HepG2 (cell line): Measurements from ENCODE around the gene ADGRF4. TPM values are rescaled to one million over a fixed set of nuclear protein-coding genes. Genes with fewer than 3 reads are reported as not detected.

Experiments used
- ATAC-seq: fragments of 200-7000 bp; cut with Tn5 transposase; 3 replicates; pipeline ENCODE4 v1.9.1; 2020; ENCODE audit warnings: mild to moderate bottlenecking, moderate library complexity
- BruUV-seq: library from RNA; stranded (reverse); fragments of 400-500 nt; replicated peaks from 2 replicates; lab custom pipeline; 2021; lab: Mats Ljungman, UMichigan
- CTCF ChIA-PET: fragments of 300-600 bp; formaldehyde crosslinking; extraction: SDS; loops from one replicate; lab custom pipeline; 2021; ENCODE audit warnings: low total read pairs, inconsistent platforms, low intra/inter-chr PET ratio; lab: Yijun Ruan, JAX
- POLR2A ChIA-PET: fragments of 350-600 bp; sonication (Branson Sonifier 250); formaldehyde crosslinking; loops from one replicate; lab custom pipeline; 2020; ENCODE audit warnings: antibody characterized with exemption, inconsistent platforms; lab: Yijun Ruan, JAX
- DNase-seq: peaks from one replicate; pipeline ENCODE4 v3.0.0-alpha.2; 2015; ENCODE audit warnings: low spot score
- FAIRE-seq: peaks from 3 replicates; lab custom pipeline; 2011; peaks lifted over from hg19 to GRCh38; lab: Jason Lieb, UNC
- H2AFZ ChIP-seq: one replicate; pipeline ENCODE4 v1.6.1; 2011; ENCODE audit warnings: low read length, inconsistent platforms
- H3K27ac ChIP-seq: fragments of 300-600 bp; 3 replicates; pipeline ENCODE4 v1.8.0; 2011; ENCODE audit warnings: mixed run types, mild to moderate bottlenecking, mixed read lengths, low read length, inconsistent platforms; ENCODE audit not compliant: insufficient read depth; ENCODE audit errors: extremely low read length
- H3K27me3 ChIP-seq, 2 experiments: fragments of 200-600 bp in 1 of 2; 2 replicates in 1 of 2; 3 replicates in 1 of 2; pipeline versions ENCODE4 v1.6.0 to v1.8.0; 2011; ENCODE audit warnings: low read length in 2 of 2, mild to moderate bottlenecking in 2 of 2, moderate library complexity in 2 of 2, inconsistent platforms in 1 of 2; ENCODE audit not compliant: insufficient read depth in 2 of 2, control insufficient read depth in 1 of 2
- H3K36me3 ChIP-seq, 2 experiments: fragments of 200-600 bp in 1 of 2; replicated peaks in 1 of 2; 2 replicates in 1 of 2; 3 replicates in 1 of 2; pipeline versions ENCODE4 v1.5.1 to v1.8.0; 2011; ENCODE audit warnings: low read length in 2 of 2, inconsistent platforms in 1 of 2; ENCODE audit not compliant: insufficient read depth in 2 of 2, control insufficient read depth in 1 of 2
- H3K4me1 ChIP-seq: 2 replicates; pipeline ENCODE4 v1.5.1; 2012; ENCODE audit warnings: low read length, inconsistent platforms; ENCODE audit not compliant: insufficient read depth
- H3K4me2 ChIP-seq: 2 replicates; pipeline ENCODE4 v1.6.0; 2011; ENCODE audit warnings: low read depth, low read length, inconsistent platforms
- H3K4me3 ChIP-seq, 3 experiments: fragments of 200-600 bp in 1 of 3; sonication (generic), shearing (Covaris generic) in 1 of 3; replicated peaks in 1 of 3; 2 replicates each; pipeline ENCODE4 v1.5.1; 2011 to 2016; ENCODE audit warnings: low read length in 3 of 3, inconsistent platforms in 2 of 3, low read depth in 2 of 3, mild to moderate bottlenecking in 2 of 3, control low read depth in 1 of 3, mixed read lengths in 1 of 3; ENCODE audit not compliant: insufficient read depth in 1 of 3
- H3K79me2 ChIP-seq: one replicate; pipeline ENCODE4 v1.6.1; 2011; ENCODE audit warnings: low read length, inconsistent platforms; ENCODE audit not compliant: insufficient read depth
- H3K9ac ChIP-seq: 2 replicates; pipeline ENCODE4 v1.6.0; 2011; ENCODE audit warnings: mild to moderate bottlenecking, low read depth, low read length, inconsistent platforms; ENCODE audit not compliant: insufficient read depth
- H3K9me3 ChIP-seq: 2 replicates; pipeline ENCODE4 v1.5.1; 2012; ENCODE audit warnings: mild to moderate bottlenecking, low read length
- H4K20me1 ChIP-seq: 2 replicates; pipeline ENCODE4 v1.6.0; 2011; ENCODE audit warnings: inconsistent platforms, mild to moderate bottlenecking, low read length, moderate library complexity; ENCODE audit not compliant: insufficient read depth
- ATF6 ChIP-seq: sonication (generic); formaldehyde crosslinking; conservative IDR thresholded peaks from 2 replicates; pipeline ENCODE4 v1.4.0; 2020; ENCODE audit warnings: missing genetic modification reagents
- BRF2 ChIP-seq: sonication (generic); formaldehyde crosslinking; IDR thresholded peaks from 2 replicates; pipeline ENCODE4 v1.8.1; 2022; ENCODE audit warnings: mild to moderate bottlenecking, missing genetic modification reagents
- PLSCR1 ChIP-seq: sonication (generic); formaldehyde crosslinking; IDR thresholded peaks from 2 replicates; pipeline ENCODE4 v1.5.0; 2020; ENCODE audit warnings: missing genetic modification reagents, mild to moderate bottlenecking, borderline replicate concordance
- PRPF4 ChIP-seq: fragments of 200-400 bp; formaldehyde crosslinking; IDR thresholded peaks from 2 replicates; pipeline ENCODE4 v1.6.1; 2016; ENCODE audit warnings: low read length, low read depth; ENCODE audit not compliant: poor library complexity, severe bottlenecking
- ZNF362 ChIP-seq: sonication (generic); formaldehyde crosslinking; IDR thresholded peaks from 2 replicates; pipeline ENCODE4 v1.4.0; 2020; ENCODE audit warnings: missing genetic modification reagents, mild to moderate bottlenecking, borderline replicate concordance
- ZNF367 ChIP-seq: sonication (generic); formaldehyde crosslinking; IDR thresholded peaks from 2 replicates; pipeline ENCODE4 v1.4.0; 2020; ENCODE audit warnings: missing genetic modification reagents, borderline replicate concordance
- ZNF383 ChIP-seq: sonication (generic); formaldehyde crosslinking; IDR thresholded peaks from 2 replicates; pipeline ENCODE4 v1.4.0; 2020; ENCODE audit warnings: missing genetic modification reagents, mild to moderate bottlenecking, borderline replicate concordance
- ZNF460 ChIP-seq: sonication (generic); formaldehyde crosslinking; IDR thresholded peaks from 2 replicates; pipeline ENCODE4 v1.5.1; 2020; ENCODE audit warnings: missing genetic modification reagents, mild to moderate bottlenecking, borderline replicate concordance
- ZNF724P ChIP-seq: sonication (generic); formaldehyde crosslinking; IDR thresholded peaks from 2 replicates; pipeline ENCODE4 v1.8.0; 2022; ENCODE audit warnings: missing genetic modification reagents, borderline replicate concordance
- ZXDC ChIP-seq: sonication (generic); formaldehyde crosslinking; IDR thresholded peaks from 2 replicates; pipeline ENCODE4 v1.5.0; 2020; ENCODE audit warnings: mild to moderate bottlenecking, missing genetic modification reagents
- WGBS: methylation state at CpG from one replicate; pipeline ENCODE4 v1.1.6; 2017; ENCODE audit warnings: low lambda C conversion rate; 5-methylcytosine and 5-hydroxymethylcytosine counted together
- in situ Hi-C: cut with HindIII; loops from 2 replicates; pipeline ENCODE4 v1.10.0; 2017; ENCODE audit warnings: low pct_unique_long_range_greater_than_20kb; ENCODE audit not compliant: extremely low pct_ligation_motif_present
- intact Hi-C: fragments of 100-400 bp; cut with micrococcal nuclease; formaldehyde crosslinking; loops from one replicate; pipeline ENCODE4 v1.10.0; 2022; ENCODE audit not compliant: unreplicated experiment
- polyA plus RNA-seq, 8 experiments: library from polyadenylated mRNA; depleted of rRNA in 3 of 8; stranded (reverse) in 7 of 8; unstranded in 1 of 8; fragments of >200 nt; fragmentation: Illumina TruSeq in 4 of 8; extraction: Trizol in 4 of 8; gene quantifications; 2 replicates each; pipeline versions ENCODE4 v1.2.1 to v1.2.3, GENCODE V29; 2011 to 2016; ENCODE audit warnings: low read depth in 4 of 8, missing spikeins in 1 of 8, mixed read lengths in 1 of 8; ENCODE audit not compliant: insufficient read depth in 1 of 8
- total RNA-seq, 5 experiments: library from RNA; depleted of rRNA; stranded (reverse); fragments of >200 nt; fragmentation: Illumina TruSeq; extraction: Trizol; gene quantifications; 2 replicates each; pipeline ENCODE4 v1.2.3, GENCODE V29; 2016; ENCODE audit warnings: low read depth in 1 of 5

The ADGRF4 gene
- total and polyA plus RNA-seq, 2 of the 13 experiments (the other 11 are each of a cell fraction or from before 2014, with no cell fraction given), result 0.01 TPM; not detected in 1

- CTCF ChIA-PET, result no interaction called here
These were observed 17.0 kb upstream of the ADGRF4 start for GRCh38 chr6:47681201-47681990.

More at GRCh38 chr6:47681201-47681990, 17.0 kb upstream of the ADGRF4 start:
- DNase-seq (no peak), ATAC-seq (no peak)
- no TSS peak for BruUV-seq
- intact Hi-C loops (no loop called here), in situ Hi-C loops (no loop called here)
- Histone ChIP-seq H3K4me1 (no peaks in the 10 kb centered on the region), H3K36me3 (no peaks in the 10 kb centered on the region), H3K4me2 (no peak overlapping the region), H3K4me3 (no peak overlapping the region), H2AFZ (no peak overlapping the region)
- 0% methylated on average over 1 of the region's 1 CpG for WGBS
- TF ChIP-seq ZXDC, result no peak
- no peak for TF ChIP-seq ATF6
- TF ChIP-seq ZNF367 (CRISPR knock-in tag), result no peak
- TF ChIP-seq ZNF724P (CRISPR knock-in tag), result no peak
- TF ChIP-seq BRF2, result no peak
- no peak for TF ChIP-seq PLSCR1
- no peak for TF ChIP-seq PRPF4
- no peak for TF ChIP-seq ZNF460 (CRISPR knock-in tag)
- no peak for TF ChIP-seq ZNF362 (CRISPR knock-in tag)
- TF ChIP-seq ZNF383 (CRISPR knock-in tag), result no peak
- TF ChIP-seq, all 625 proteins: peak for 0
- no peak for FAIRE-seq
- H3K9ac ChIP-seq, result no peak overlapping the region
- no peak overlapping the region for H3K27ac ChIP-seq
- POLR2A ChIA-PET, result no interaction called here
- H3K27me3 ChIP-seq, result peaks cover 0 to 10% of the 10 kb centered on the region in 2 experiments; a peak in 2 of 5 replicates
- no peaks in the 10 kb centered on the region for H3K9me3 ChIP-seq
- no peaks in the 10 kb centered on the region for H3K79me2 ChIP-seq
- H4K20me1 ChIP-seq, result no peaks in the 10 kb centered on the region
